Mesenchymal stem cell (in vitro differentiated cells and primary cell): ENCODE measurements around the gene RIN3.

ENCODE experiments used
- DNase-seq: peaks from one replicate; pipeline ENCODE4 v3.0.0-alpha.2; 2013
- H2AFZ ChIP-seq: one replicate; pipeline ENCODE4 v1.6.1; 2013; ENCODE audit warnings: low read depth, mild to moderate bottlenecking, control low read depth, inconsistent platforms, low read length, moderate library complexity
- H2AK5ac ChIP-seq: 2 replicates; pipeline ENCODE4 v1.6.1; 2013; ENCODE audit warnings: low read length, moderate library complexity, mild to moderate bottlenecking, inconsistent platforms; ENCODE audit not compliant: severe bottlenecking
- H2BK120ac ChIP-seq: one replicate; pipeline ENCODE4 v1.6.1; 2013; ENCODE audit warnings: low read depth, mild to moderate bottlenecking, inconsistent platforms, low read length, moderate library complexity
- H2BK12ac ChIP-seq, 2 experiments: one replicate each; pipeline ENCODE4 v1.6.1; 2013; ENCODE audit warnings: inconsistent platforms in 2 of 2, low read length in 2 of 2, mild to moderate bottlenecking in 2 of 2, moderate library complexity in 2 of 2, control low read depth in 1 of 2
- H2BK15ac ChIP-seq: one replicate; pipeline ENCODE4 v1.6.1; 2013; ENCODE audit warnings: mild to moderate bottlenecking, low read depth, inconsistent platforms; ENCODE audit not compliant: poor library complexity, severe bottlenecking
- H2BK5ac ChIP-seq: 2 replicates; pipeline ENCODE4 v1.6.1; 2013; ENCODE audit warnings: low read depth, mild to moderate bottlenecking, low read length, control low read depth, inconsistent platforms; ENCODE audit not compliant: poor library complexity, severe bottlenecking
- H3K14ac ChIP-seq, 2 experiments: one replicate each; pipeline ENCODE4 v1.6.1; 2013; ENCODE audit warnings: inconsistent platforms in 2 of 2, low read length in 2 of 2, control low read depth in 1 of 2, mild to moderate bottlenecking in 1 of 2, moderate library complexity in 1 of 2
- H3K18ac ChIP-seq, 2 experiments: one replicate each; pipeline ENCODE4 v1.6.1; 2013; ENCODE audit warnings: inconsistent platforms in 2 of 2, low read length in 2 of 2, control low read depth in 1 of 2, low read depth in 1 of 2, mild to moderate bottlenecking in 1 of 2
- H3K23ac ChIP-seq, 2 experiments: one replicate each; pipeline ENCODE4 v1.6.1; 2013; ENCODE audit warnings: inconsistent platforms in 2 of 2, low read length in 2 of 2, mild to moderate bottlenecking in 2 of 2, moderate library complexity in 2 of 2, control low read depth in 1 of 2
- H3K27ac ChIP-seq: 2 replicates; pipeline ENCODE4 v1.5.1; 2013; ENCODE audit warnings: mild to moderate bottlenecking, moderate library complexity, low read length, control low read depth, inconsistent platforms; ENCODE audit not compliant: poor library complexity, severe bottlenecking
- H3K27me3 ChIP-seq, 2 experiments: 2 replicates each; pipeline versions ENCODE4 v1.6.1 to v1.7.0; 2013; ENCODE audit warnings: low read length in 2 of 2, mild to moderate bottlenecking in 2 of 2, moderate library complexity in 2 of 2, control low read depth in 1 of 2, inconsistent platforms in 1 of 2; ENCODE audit not compliant: control insufficient read depth in 1 of 2, insufficient read depth in 1 of 2
- H3K36me3 ChIP-seq, 2 experiments: 2 replicates each; pipeline versions ENCODE4 v1.6.1 to v1.7.0; 2013; ENCODE audit warnings: low read length in 2 of 2, control low read depth in 1 of 2, inconsistent platforms in 1 of 2, low read depth in 1 of 2, mild to moderate bottlenecking in 1 of 2; ENCODE audit not compliant: insufficient read depth in 2 of 2, control insufficient read depth in 1 of 2
- H3K4ac ChIP-seq, 2 experiments: one replicate each; pipeline ENCODE4 v1.6.1; 2013; ENCODE audit warnings: inconsistent platforms in 2 of 2, low read length in 2 of 2, mild to moderate bottlenecking in 2 of 2, moderate library complexity in 2 of 2, control low read depth in 1 of 2, low read depth in 1 of 2
- H3K4me1 ChIP-seq: 2 replicates; pipeline ENCODE4 v1.6.1; 2013; ENCODE audit warnings: low read depth, low read length, control low read depth; ENCODE audit not compliant: control insufficient read depth, insufficient read depth
- H3K4me2 ChIP-seq: 2 replicates; pipeline ENCODE4 v1.6.1; 2013; ENCODE audit warnings: low read length, mild to moderate bottlenecking, inconsistent platforms; ENCODE audit not compliant: poor library complexity, severe bottlenecking
- H3K4me3 ChIP-seq, 2 experiments: 2 replicates each; pipeline versions ENCODE4 v1.5.1 to v1.7.0; 2013; ENCODE audit warnings: low read length in 2 of 2, mild to moderate bottlenecking in 2 of 2, control low read depth in 1 of 2, low read depth in 1 of 2; ENCODE audit not compliant: insufficient read depth in 1 of 2
- H3K79me1 ChIP-seq: replicated peaks from 2 replicates; pipeline ENCODE4 v1.6.1; 2013; ENCODE audit warnings: mild to moderate bottlenecking, control low read depth, low read length, inconsistent platforms; ENCODE audit not compliant: poor library complexity, severe bottlenecking
- H3K9ac ChIP-seq: 2 replicates; pipeline ENCODE4 v1.7.0; 2013; ENCODE audit warnings: mild to moderate bottlenecking, low read length, moderate library complexity
- H3K9me3 ChIP-seq: 2 replicates; pipeline ENCODE4 v1.7.0; 2013; ENCODE audit warnings: mild to moderate bottlenecking, low read length; ENCODE audit not compliant: control insufficient read depth
- H4K8ac ChIP-seq: one replicate; pipeline ENCODE4 v1.6.1; 2013; ENCODE audit warnings: inconsistent platforms, mild to moderate bottlenecking, low read length, moderate library complexity
- H4K91ac ChIP-seq: one replicate; pipeline ENCODE4 v1.6.1; 2013; ENCODE audit warnings: mild to moderate bottlenecking, low read length, inconsistent platforms
- WGBS: methylation state at CpG from one replicate; pipeline ENCODE4 v1.1.7; 2013; ENCODE audit warnings: mixed read lengths; 5-methylcytosine and 5-hydroxymethylcytosine counted together

The RIN3 gene

DNA sequence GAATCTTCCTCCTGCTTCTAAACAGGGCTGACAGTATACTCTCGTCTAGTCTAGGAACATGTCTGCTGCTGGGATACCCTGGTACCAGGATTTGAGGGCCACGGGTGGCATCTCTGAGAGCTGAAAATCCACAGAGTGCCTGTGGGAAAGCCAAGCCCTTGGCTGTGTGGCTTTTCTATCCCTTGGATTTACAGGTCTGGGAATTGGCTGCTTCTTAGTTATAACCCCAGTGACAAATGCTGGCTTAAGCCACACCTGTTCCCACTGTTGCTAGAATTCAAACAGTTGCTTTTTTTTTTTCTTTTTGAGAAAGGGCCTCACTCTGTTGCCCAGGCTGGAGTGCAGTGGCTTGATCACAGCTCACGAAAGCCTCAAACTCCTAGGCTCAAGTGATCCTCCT, 14.3 kb upstream of the RIN3 start:
- H3K4me1 ChIP-seq, result peaks cover 13% of the 10 kb centered on the region
- H3K9ac ChIP-seq, result no peak overlapping the region
- no peak overlapping the region for H2AFZ ChIP-seq
- DNase-seq, result no peak
- no peak overlapping the region for H4K8ac ChIP-seq
- H4K91ac ChIP-seq, result no peak overlapping the region
- H3K36me3 ChIP-seq, result no peaks in the 10 kb centered on the region
- H2BK15ac ChIP-seq, result no peak overlapping the region
- H2BK12ac ChIP-seq, result peak overlapping the region in 1 of 2 experiments; percentile 67
- no peak overlapping the region for H3K18ac ChIP-seq
- H2AK5ac ChIP-seq, result no peak overlapping the region
- H3K4ac ChIP-seq, result no peak overlapping the region
- H3K9me3 ChIP-seq, result no peaks in the 10 kb centered on the region
- H2BK120ac ChIP-seq, result no peak overlapping the region
- no peak overlapping the region for H2BK5ac ChIP-seq
- H3K4me3 ChIP-seq, result no peak overlapping the region
- H3K14ac ChIP-seq, result no peak overlapping the region
- no peak overlapping the region for H3K4me2 ChIP-seq
- H3K27ac ChIP-seq, result no peak overlapping the region
- no peak overlapping the region for H3K23ac ChIP-seq
- 94% methylated on average over 3 of the region's 3 CpGs for WGBS
- no peaks in the 10 kb centered on the region for H3K27me3 ChIP-seq
- no peaks in the 10 kb centered on the region for H3K79me1 ChIP-seq

DNA sequence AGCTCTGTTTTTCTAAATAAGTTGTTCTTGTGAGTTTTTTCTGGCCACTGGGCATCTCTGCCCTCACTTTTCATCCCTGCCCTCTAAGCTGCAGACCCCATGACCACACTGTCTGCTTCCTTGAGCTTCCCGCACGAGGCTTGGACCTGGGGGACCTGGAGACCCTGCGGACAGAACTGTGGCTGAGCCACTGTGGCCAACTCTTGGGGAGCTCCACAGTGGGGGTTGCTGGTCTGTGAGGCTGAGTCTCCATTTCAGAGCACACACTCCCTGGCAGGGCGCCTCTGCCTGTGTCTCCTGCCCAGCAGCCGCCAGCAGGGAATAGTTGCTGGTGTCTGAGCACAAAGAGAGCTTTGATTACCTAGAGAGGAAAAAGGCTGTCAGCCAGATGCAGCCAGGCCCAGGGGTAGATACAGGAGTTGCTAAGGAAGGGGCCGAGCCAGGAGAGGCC, 13.1 kb upstream of the RIN3 start:
- H3K4me3 ChIP-seq, result no peak overlapping the region
- no peak overlapping the region for H3K27ac ChIP-seq
- H3K4me1 ChIP-seq, result peaks cover 14% of the 10 kb centered on the region
- no peak overlapping the region for H2AFZ ChIP-seq
- no peak overlapping the region for H3K9ac ChIP-seq
- H4K91ac ChIP-seq, result no peak overlapping the region
- H3K18ac ChIP-seq, result no peak overlapping the region
- H2BK12ac ChIP-seq, result peak overlapping the region in 1 of 2 experiments; percentile 21
- H3K4me2 ChIP-seq, result no peak overlapping the region
- DNase-seq, result no peak
- H2AK5ac ChIP-seq, result no peak overlapping the region
- no peaks in the 10 kb centered on the region for H3K27me3 ChIP-seq
- 90% methylated on average over 6 of the region's 6 CpGs for WGBS
- no peak overlapping the region for H3K4ac ChIP-seq
- no peak overlapping the region for H4K8ac ChIP-seq
- no peaks in the 10 kb centered on the region for H3K9me3 ChIP-seq
- H3K79me1 ChIP-seq, result no peaks in the 10 kb centered on the region
- no peak overlapping the region for H2BK15ac ChIP-seq
- H3K36me3 ChIP-seq, result no peaks in the 10 kb centered on the region
- H3K14ac ChIP-seq, result no peak overlapping the region
- no peak overlapping the region for H2BK5ac ChIP-seq
- no peak overlapping the region for H2BK120ac ChIP-seq
- H3K23ac ChIP-seq, result no peak overlapping the region

DNA sequence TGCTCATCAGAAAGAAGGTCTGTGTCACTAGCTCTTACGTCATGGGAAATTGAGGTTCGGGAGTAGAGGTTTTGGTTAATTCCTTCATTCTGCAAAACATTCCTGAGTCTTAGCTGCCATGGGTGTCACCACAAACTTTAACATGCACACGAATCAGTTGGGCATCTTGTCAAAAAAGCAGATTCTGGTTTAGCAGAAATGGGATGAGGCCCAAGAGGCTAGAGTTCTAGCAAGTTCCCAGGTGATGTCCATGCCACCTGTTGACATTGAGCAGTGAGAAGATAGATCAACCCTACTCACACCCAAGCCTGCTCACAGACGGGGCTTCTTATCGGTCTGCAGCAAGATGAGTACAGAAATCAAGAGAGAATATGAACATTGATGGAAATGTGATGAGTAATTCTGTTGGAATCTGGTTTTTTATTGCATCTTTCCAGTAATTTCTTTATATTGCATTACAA, 11.7 kb upstream of the RIN3 start:
- Histone ChIP-seq H3K4me3 (no peak overlapping the region), H3K4me2 (no peak overlapping the region), H2BK15ac (no peak overlapping the region), H3K4ac (no peak overlapping the region), H2BK120ac (no peak overlapping the region), H3K18ac (no peak overlapping the region), H3K79me1 (no peaks in the 10 kb centered on the region), H3K27ac (no peak overlapping the region), H2BK5ac (no peak overlapping the region), H3K27me3 (no peaks in the 10 kb centered on the region), H3K9me3 (no peaks in the 10 kb centered on the region), H4K8ac (no peak overlapping the region), H3K9ac (no peak overlapping the region), H3K23ac (no peak overlapping the region), H4K91ac (no peak overlapping the region), H2AFZ (no peak overlapping the region), H3K36me3 (no peaks in the 10 kb centered on the region), H3K14ac (no peak overlapping the region), H2AK5ac (no peak overlapping the region), H2BK12ac (no peak overlapping the region), H3K4me1 (peaks cover 12% of the 10 kb centered on the region)
- DNase-seq, result no peak
- 71% methylated on average over 3 of the region's 5 CpGs for WGBS

DNA sequence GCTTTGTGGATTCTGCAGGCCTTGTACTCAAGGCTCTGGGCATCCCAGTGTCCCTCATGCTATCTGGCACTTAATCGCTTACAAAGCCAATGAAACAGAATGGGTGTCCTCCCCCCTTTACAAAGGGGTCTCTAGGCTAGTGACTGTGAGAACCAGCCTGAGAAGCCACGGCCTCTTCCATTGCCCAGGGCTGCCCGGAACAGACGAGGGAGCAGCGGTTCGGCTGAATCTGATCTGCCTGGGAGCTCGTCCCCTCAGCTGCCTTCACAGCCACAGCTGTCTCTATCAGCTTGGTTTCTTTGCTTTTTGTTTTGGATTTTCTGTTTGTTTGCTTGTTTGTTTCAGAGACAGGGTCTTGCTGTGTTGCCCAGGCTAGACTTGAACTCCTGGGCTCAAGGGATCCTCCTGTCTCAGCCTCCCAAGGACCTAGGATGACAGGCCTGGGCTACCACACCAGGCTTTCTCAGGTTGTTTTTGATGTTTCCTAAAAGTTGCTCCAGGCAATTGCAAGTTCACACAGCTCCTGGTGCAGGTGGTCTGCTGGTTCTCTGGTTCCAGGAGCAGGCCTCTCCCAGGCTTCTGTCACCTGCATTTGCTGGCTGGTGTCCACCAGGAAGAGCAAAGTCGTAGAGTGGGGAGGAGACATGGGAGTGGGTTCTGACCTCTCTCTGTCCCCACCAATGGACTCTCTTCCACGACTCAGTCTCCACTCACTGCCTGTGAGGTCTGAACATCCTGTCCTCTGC, 10.9 kb upstream of the RIN3 start:
- Histone ChIP-seq H3K18ac (peak overlapping the region in 1 of 2 experiments; percentile 68), H4K8ac (peak overlapping the region; percentile 7), H2BK15ac (no peak overlapping the region), H4K91ac (peak overlapping the region; percentile 70), H2BK120ac (no peak overlapping the region), H2BK12ac (peak overlapping the region; percentile 64 to 68), H2AK5ac (peak overlapping the region; percentile 60), H3K9me3 (no peaks in the 10 kb centered on the region), H3K23ac (no peak overlapping the region), H3K4ac (peak overlapping the region; percentile 47 to 54), H2AFZ (no peak overlapping the region), H2BK5ac (no peak overlapping the region), H3K4me3 (no peak overlapping the region), H3K79me1 (no peaks in the 10 kb centered on the region), H3K14ac (no peak overlapping the region), H3K27me3 (no peaks in the 10 kb centered on the region), H3K4me1 (peaks cover 12% of the 10 kb centered on the region), H3K9ac (no peak overlapping the region), H3K4me2 (no peak overlapping the region), H3K27ac (no peak overlapping the region), H3K36me3 (no peaks in the 10 kb centered on the region)
- 91% methylated on average over 9 of the region's 9 CpGs for WGBS
- no peak for DNase-seq
